ENCODE data around the gene LIN7A.
"Not testable (repeated sequence)": the region's sequence is repeated elsewhere in the genome, so short reads cannot be mapped to it uniquely, and the experiment has no call there.

LIN7A gene

GRCh38 chr12:80805106-80805505 lies 132.6 kb downstream of the LIN7A start:
- DNase-seq = no peak

GRCh38 chr12:80802652-80803400 lies 134.9 kb downstream of the LIN7A start:
- no peak for DNase-seq

GRCh38 chr12:80798281-80798680 lies 139.5 kb downstream of the LIN7A start:
- DNase-seq = peak; percentile 74

- DNase-seq = no peak
Measured at GRCh38 chr12:80794551-80794950, 143.2 kb downstream of the LIN7A start.

- no peak for DNase-seq
Measured at GRCh38 chr12:80792861-80793260, 144.9 kb downstream of the LIN7A start.

GRCh38 chr12:80791863-80792262 lies 145.9 kb downstream of the LIN7A start:
- no peak for DNase-seq

GRCh38 chr12:80788407-80788806 lies 149.3 kb downstream of the LIN7A start:
- not testable (repeated sequence) for DNase-seq

- DNase-seq = not testable (repeated sequence)
Measured at GRCh38 chr12:80782963-80783470, 154.7 kb downstream of the LIN7A start.

GRCh38 chr12:80781313-80781712 lies 156.4 kb downstream of the LIN7A start:
- no peak for DNase-seq

- DNase-seq = no peak
Measured at GRCh38 chr12:80780746-80781145, 157.0 kb downstream of the LIN7A start.

GRCh38 chr12:80778005-80778541 lies 159.7 kb downstream of the LIN7A start:
- DNase-seq = peak; percentile 58

GRCh38 chr12:80777587-80777986 lies 160.1 kb downstream of the LIN7A start:
- no peak for DNase-seq

GRCh38 chr12:80776706-80777105 lies 161.0 kb downstream of the LIN7A start:
- DNase-seq = no peak

GRCh38 chr12:80770958-80771357 lies 166.8 kb downstream of the LIN7A start:
- no peak for DNase-seq

- DNase-seq = no peak
Measured at GRCh38 chr12:80769553-80770140, 168.1 kb downstream of the LIN7A start.

GRCh38 chr12:80766897-80767296 lies 170.8 kb downstream of the LIN7A start:
- no peak for DNase-seq

GRCh38 chr12:80766210-80766609 lies 171.5 kb downstream of the LIN7A start:
- no peak for DNase-seq

GRCh38 chr12:80763874-80764273 lies 173.9 kb downstream of the LIN7A start:
- DNase-seq = peak; percentile 68

GRCh38 chr12:80761838-80762237 lies 175.9 kb downstream of the LIN7A start:
- no peak for DNase-seq

GRCh38 chr12:80756875-80757274 lies 180.9 kb downstream of the LIN7A start:
- DNase-seq = no peak

- no peak for DNase-seq
Measured at GRCh38 chr12:80754274-80754673, 183.5 kb downstream of the LIN7A start.

- no peak for DNase-seq
Measured at GRCh38 chr12:80752464-80752863, 185.3 kb downstream of the LIN7A start.

GRCh38 chr12:80749456-80749855 lies 188.3 kb downstream of the LIN7A start:
- no peak for DNase-seq

- no peak for DNase-seq
Measured at GRCh38 chr12:80747800-80748199, 189.9 kb downstream of the LIN7A start.

Data from NCI-H1694 (cell line).